Bone marrow (tissue), 2 donors: Measurements from ENCODE around the gene CUX1.
"Not testable (repeated sequence)": the region's sequence is repeated elsewhere in the genome, so short reads cannot be mapped to it uniquely, and the experiment has no call there.

Experiments used
- DNase-seq, 2 donors: peaks; one replicate each; lab custom pipeline; 2025; lab: John Stamatoyannopoulos, UW

Gene CUX1

GRCh38 chr7:102099474-102099873 lies 282.0 kb downstream of the CUX1 start:
- no peak for DNase-seq

DNA sequence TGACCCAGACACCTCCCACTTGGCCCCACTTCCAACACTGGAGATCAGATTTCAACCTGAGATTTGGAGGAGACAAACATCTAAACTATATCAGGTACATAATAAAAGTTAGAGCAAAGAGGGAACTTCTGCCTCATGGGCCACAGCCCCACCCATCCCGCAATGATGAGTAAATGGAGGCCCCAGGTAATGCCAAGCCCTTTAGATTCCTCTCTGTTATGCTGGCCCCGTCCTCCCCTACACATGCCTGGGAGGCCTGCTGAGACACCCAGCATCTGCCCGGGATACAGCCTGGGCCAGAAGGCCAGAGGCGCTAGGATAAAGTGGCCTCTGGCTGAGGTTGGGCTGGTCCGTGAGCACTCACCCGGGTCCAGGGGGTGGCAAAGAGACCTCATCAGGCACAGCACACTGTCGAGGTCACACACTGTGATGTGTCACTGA lies 283.7 kb downstream of the CUX1 start:
- DNase-seq = no peak

- DNase-seq = no peak
Measured at GRCh38 chr7:102101926-102102325, 284.5 kb downstream of the CUX1 start.

DNA sequence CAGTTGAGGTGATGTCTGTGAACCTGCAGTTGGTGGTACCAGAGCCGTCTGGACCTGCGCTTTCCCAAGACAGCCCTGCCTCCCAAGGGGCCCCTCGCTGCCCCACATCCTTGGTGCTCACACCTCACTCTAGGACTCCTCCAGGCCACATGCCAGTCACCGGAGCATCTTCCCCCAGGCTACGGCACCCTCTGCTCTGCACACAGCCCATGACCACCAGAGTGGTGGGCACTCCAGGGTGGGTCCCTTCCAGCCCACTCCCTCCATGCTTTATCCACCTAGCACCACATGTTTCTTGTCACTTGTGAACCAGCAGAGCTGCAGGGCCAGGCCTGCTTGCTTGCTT lies 285.6 kb downstream of the CUX1 start:
- DNase-seq = no peak

DNA sequence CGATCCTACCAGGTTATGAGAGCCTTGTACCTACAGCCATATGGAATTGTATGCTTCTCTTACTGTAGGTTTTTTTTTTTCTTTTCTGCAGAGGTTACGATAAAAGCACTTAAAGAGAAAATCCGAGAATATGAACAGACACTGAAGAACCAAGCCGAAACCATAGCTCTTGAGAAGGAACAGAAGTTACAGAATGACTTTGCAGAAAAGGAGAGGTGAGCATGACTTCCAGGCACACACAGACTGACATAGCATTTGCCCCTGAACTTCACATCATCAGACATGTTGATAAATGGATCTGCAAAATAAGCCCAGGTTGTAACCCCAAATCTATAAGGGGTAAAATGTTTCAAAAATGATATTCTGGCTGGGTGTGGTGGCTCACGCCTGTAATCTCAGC lies 286.8 kb downstream of the CUX1 start:
- DNase-seq = no peak

DNA sequence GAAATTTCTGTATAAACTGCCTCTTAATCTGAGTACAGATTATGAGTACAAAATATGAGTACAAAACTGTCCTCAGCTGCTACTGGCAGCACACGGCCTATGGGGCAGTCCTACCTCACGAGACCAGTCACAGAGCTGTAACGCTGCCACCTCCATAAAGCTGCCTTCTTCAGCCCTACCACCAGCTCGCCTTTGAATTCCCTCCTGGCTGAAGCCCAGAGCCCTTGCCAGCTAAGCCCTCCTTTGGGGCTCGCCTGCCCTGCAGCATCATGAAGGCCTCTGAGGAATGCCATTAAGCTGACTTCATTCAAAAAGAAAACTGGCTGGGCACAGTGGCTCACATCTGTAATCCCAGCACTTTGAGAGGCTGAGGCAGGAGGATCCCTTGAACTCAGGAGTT lies 289.2 kb downstream of the CUX1 start:
- DNase-seq = no peak

DNA sequence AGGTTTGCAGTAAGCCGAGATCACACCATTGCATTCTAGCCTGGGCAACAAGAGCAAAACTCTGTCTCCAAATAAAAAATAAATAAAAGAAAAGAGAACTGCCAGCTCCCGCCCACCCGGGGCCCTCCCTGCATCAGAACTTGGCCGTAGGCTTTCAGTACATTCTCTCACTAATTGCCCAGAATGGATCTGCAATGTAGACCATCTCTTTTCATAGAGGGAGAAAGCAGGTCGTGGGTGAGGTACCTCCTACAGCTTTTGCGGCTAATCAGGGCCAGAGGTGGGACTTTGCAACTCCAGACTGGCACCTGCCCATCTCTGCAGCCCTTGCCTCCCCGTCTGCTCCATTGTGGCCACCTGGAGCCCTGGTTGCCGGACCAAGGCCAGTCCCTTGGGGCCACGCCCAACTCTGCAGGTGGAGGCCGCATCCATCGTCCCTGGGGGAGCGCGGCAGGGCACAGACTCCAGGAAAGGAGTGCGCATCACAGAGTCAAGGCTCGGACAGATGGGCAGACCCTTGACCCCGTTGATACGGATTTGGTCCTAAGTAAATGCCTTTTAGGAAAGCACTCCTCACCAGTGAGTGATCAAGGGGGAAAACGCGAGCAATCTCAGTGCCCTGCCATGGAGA lies 290.2 kb downstream of the CUX1 start:
- DNase-seq = no peak

GRCh38 chr7:102111061-102112041 lies 293.9 kb downstream of the CUX1 start:
- DNase-seq = no peak

- DNase-seq = no peak
Measured at GRCh38 chr7:102115181-102115580, 297.8 kb downstream of the CUX1 start.

GRCh38 chr7:102115931-102116330 lies 298.5 kb downstream of the CUX1 start:
- DNase-seq = no peak

DNA sequence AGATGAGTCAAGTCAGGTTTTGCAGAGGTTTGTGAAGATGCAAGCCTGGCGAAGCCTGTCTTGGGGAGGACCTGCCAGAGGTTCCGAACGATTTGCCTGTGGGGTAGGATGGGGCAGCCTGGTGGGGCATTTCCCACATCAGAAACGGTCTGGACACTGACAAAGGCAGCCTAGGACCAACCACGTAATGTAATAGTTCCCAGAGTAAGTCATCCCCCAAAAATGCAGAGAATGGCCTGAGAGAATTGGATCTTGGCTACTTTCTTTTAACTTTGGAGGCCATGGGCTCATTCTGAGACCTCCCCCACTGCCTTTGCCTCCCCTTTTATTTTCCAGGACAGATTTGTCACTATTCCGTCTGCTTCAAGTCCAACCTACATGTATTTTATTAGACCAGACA lies 300.3 kb downstream of the CUX1 start:
- DNase-seq = no peak

DNA sequence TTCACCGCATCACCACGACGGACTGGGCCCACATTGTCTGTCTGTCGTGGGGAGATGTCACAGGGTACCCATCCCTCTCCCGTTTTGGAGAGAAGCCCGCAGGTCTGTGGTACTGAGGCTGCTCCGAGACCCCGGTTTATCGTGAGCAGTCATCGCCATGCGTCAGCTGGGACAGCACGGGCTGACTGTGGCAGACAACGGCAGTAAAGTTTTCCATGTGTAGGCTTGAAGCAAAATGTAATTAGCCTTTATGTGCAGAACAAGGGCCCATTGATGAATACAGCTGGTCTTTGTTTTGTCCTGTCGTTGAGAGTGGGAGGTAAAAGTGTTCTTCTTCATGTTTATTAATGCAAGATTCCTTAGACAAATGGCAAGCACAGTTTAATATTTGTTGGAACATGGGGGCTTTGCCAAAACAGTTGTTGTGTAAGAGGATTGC lies 301.8 kb downstream of the CUX1 start:
- DNase-seq = no peak

GRCh38 chr7:102119925-102120324 lies 302.5 kb downstream of the CUX1 start:
- DNase-seq = no peak

GRCh38 chr7:102120666-102121195 lies 303.3 kb downstream of the CUX1 start:
- no peak for DNase-seq

- DNase-seq = peak in 1 of 2 donors; percentile 73
Measured at GRCh38 chr7:102122026-102122425, 304.6 kb downstream of the CUX1 start.

DNA sequence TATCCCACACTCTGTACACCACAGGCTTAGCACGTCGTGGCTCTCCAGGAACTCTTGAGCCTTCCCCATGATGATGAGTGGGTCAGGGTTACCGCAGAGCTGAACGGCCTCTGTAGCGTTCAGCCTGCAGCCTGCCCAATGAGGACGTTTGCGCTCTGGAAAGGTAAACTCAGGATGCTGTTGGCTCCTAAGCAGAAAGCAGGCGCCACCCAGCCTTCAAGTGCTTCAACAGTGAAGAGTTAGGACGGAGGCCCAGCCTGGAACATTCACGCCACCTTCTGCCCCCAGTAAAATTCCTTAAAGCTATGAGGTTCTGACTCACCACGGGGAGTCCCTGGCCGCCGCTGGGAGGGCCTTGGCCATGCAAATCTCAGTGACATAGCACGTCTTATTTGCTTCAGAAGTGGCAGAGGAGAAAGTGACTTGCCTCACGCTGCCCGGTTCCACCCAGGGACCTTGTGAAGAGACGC lies 307.7 kb downstream of the CUX1 start:
- peak in 1 of 2 donors; percentile 18 for DNase-seq

GRCh38 chr7:102128303-102128702 lies 310.9 kb downstream of the CUX1 start:
- no peak for DNase-seq

- no peak for DNase-seq
Measured at GRCh38 chr7:102129636-102130370, 312.4 kb downstream of the CUX1 start.

DNA sequence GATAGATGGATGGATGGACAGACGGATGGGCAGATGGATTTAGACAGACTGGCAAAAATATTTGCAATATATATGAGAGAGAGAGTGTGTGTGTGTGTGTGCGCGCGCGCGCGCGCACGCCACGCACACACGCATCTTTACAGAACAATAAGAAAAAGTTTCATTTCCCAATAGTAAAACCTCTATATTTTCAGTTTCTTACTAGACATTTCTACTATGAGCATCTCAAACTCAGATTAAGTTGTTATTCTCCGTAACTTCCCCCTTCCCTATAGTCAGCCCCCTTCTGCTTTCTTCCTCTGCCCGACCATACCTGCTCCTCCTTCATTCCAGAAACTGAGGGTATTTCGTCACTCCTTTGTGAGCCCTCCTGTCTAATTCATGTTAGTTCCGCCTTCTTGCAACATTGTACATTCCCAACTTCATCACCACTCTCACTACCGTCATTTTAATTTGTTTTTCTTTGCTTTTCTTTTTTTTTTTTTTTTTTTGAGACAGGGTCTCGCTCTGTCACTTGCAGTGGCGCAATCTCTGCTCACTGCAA lies 314.9 kb downstream of the CUX1 start:
- DNase-seq = no peak

DNA sequence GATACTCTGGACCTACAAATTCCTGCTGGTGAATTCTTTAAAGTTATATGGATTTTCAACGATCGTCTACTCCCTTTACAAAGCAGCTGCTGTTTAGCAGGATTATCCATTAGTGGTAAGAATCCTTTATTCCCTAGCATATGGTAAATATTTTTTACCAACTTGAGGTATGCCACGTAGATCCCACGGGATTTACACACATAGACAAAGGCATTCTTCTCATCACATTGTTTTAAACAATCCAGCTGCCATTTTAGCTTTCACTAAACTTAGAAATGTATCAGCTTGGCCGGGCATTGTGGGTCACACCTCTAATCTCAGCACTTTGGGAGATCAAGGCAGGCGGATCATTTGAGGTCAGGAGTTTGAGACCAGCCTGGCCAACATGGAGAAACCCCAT lies 321.2 kb downstream of the CUX1 start:
- DNase-seq = no peak

- DNase-seq = peak; percentile 29 to 48
Measured at GRCh38 chr7:102140952-102141370, 323.5 kb downstream of the CUX1 start.

- not testable (repeated sequence) for DNase-seq
Measured at GRCh38 chr7:102142433-102142832, 325.0 kb downstream of the CUX1 start.
